Lower lobe of right lung (tissue), 2 donors: ENCODE data around the gene LETM1. TPM values are rescaled to one million over a fixed set of nuclear protein-coding genes. Genes with fewer than 3 reads are reported as not detected.

ENCODE experiments used
- ATAC-seq, 2 donors: fragments of 200-7000 bp; cut with Tn5 transposase; one replicate each; pipeline ENCODE4 v1.9.1; 2020 to 2022; ENCODE audit warnings: mild to moderate bottlenecking in 2 of 2, moderate library complexity in 2 of 2
- DNase-seq: peaks from one replicate; pipeline ENCODE4 v3.0.0-alpha.2; 2020
- H3K27ac ChIP-seq: fragments of 200-600 bp; one replicate; pipeline ENCODE4 v1.8.0; 2022
- H3K27me3 ChIP-seq: fragments of 200-600 bp; one replicate; pipeline ENCODE4 v1.8.0; 2022; ENCODE audit warnings: low read depth
- H3K36me3 ChIP-seq: fragments of 200-600 bp; one replicate; pipeline ENCODE4 v1.8.0; 2022; ENCODE audit warnings: mild to moderate bottlenecking
- H3K4me1 ChIP-seq: fragments of 200-600 bp; one replicate; pipeline ENCODE4 v1.8.0; 2022
- H3K4me3 ChIP-seq: fragments of 200-600 bp; one replicate; pipeline ENCODE4 v1.8.0; 2022; ENCODE audit warnings: mild to moderate bottlenecking
- H3K9me3 ChIP-seq: fragments of 200-600 bp; one replicate; pipeline ENCODE4 v1.8.0; 2022
- CTCF ChIP-seq: fragments of 200-600 bp; IDR thresholded peaks from one replicate; pipeline ENCODE4 v1.8.0; 2022; ENCODE audit warnings: antibody characterized with exemption, mild to moderate bottlenecking
- intact Hi-C: fragments of 100-400 bp; cut with DNase I; formaldehyde crosslinking; loops from one replicate; pipeline ENCODE4 v1.11.0; 2022
- total RNA-seq: library from RNA; stranded (reverse); fragmentation: NEBNext Ultra II Directional; extraction: Animal tissue kit (Norgen Biotek cat#: 25700); gene quantifications from one replicate; pipeline ENCODE4 v1.2.1, GENCODE V29; 2021
- donor health status: DM: no; HTN: yes; CAD: no; lungs with severe emphysema.

The LETM1 gene
- total RNA-seq, 1 donor from 2014 or later: 33.6 TPM

- Histone ChIP-seq H3K36me3 (peaks cover 11% of the 10 kb centered on the region), H3K9me3 (no peaks in the 10 kb centered on the region), H3K27ac (no peak overlapping the region), H3K4me1 (no peaks in the 10 kb centered on the region), H3K27me3 (peaks cover 16% of the 10 kb centered on the region), H3K4me3 (no peak overlapping the region)
- ATAC-seq (no peak), DNase-seq (no peak)
- no peak for TF ChIP-seq CTCF
- intact Hi-C loops: no loop called here
Measured at GRCh38 chr4:1801286-1801958, 54.5 kb downstream of the LETM1 start.

GRCh38 chr4:1800805-1801204 lies 55.2 kb downstream of the LETM1 start:
- intact Hi-C loops: no loop called here
- Histone ChIP-seq H3K4me1 (peaks cover 1% of the 10 kb centered on the region), H3K27ac (no peak overlapping the region), H3K27me3 (peaks cover 22% of the 10 kb centered on the region), H3K9me3 (no peaks in the 10 kb centered on the region), H3K4me3 (no peak overlapping the region), H3K36me3 (peaks cover 11% of the 10 kb centered on the region)
- TF ChIP-seq CTCF: no peak
- ATAC-seq (no peak), DNase-seq (no peak)

- DNase-seq (no peak), ATAC-seq (no peak)
- Histone ChIP-seq H3K36me3 (peaks cover 11% of the 10 kb centered on the region), H3K27ac (no peak overlapping the region), H3K27me3 (peaks cover 33% of the 10 kb centered on the region), H3K4me1 (peaks cover 11% of the 10 kb centered on the region), H3K4me3 (no peak overlapping the region), H3K9me3 (no peaks in the 10 kb centered on the region)
- intact Hi-C loops: no loop called here
- TF ChIP-seq CTCF: no peak
Measured at GRCh38 chr4:1799387-1800375, 56.3 kb downstream of the LETM1 start.

- H3K9me3 ChIP-seq: no peaks in the 10 kb centered on the region
- H3K4me1 ChIP-seq: peaks cover 18% of the 10 kb centered on the region
- TF ChIP-seq CTCF: no peak
- H3K27ac ChIP-seq: no peak overlapping the region
- intact Hi-C loops: no loop called here
- peaks cover 6% of the 10 kb centered on the region for H3K36me3 ChIP-seq
- no peak for ATAC-seq
- no peak overlapping the region for H3K4me3 ChIP-seq
- peaks cover 40% of the 10 kb centered on the region for H3K27me3 ChIP-seq
- DNase-seq: no peak
Measured at GRCh38 chr4:1798580-1799386, 57.2 kb downstream of the LETM1 start.

GRCh38 chr4:1797861-1798579 lies 57.9 kb downstream of the LETM1 start:
- DNase-seq (no peak), ATAC-seq (no peak)
- Histone ChIP-seq H3K36me3 (no peaks in the 10 kb centered on the region), H3K27ac (no peak overlapping the region), H3K4me3 (no peak overlapping the region), H3K27me3 (peaks cover 40% of the 10 kb centered on the region), H3K9me3 (no peaks in the 10 kb centered on the region), H3K4me1 (peaks cover 18% of the 10 kb centered on the region)
- intact Hi-C loops: no loop called here
- no peak for TF ChIP-seq CTCF
